Endothelial cell of umbilical vein (primary cell): ENCODE data around the gene GLI3. TPM values are rescaled to one million over a fixed set of nuclear protein-coding genes. Genes with fewer than 3 reads are reported as not detected.

Source experiments
- BruUV-seq: library from RNA; stranded (reverse); fragments of 400-500 nt; replicated peaks from 2 replicates; lab custom pipeline; 2021; lab: Mats Ljungman, UMichigan
- CTCF ChIA-PET: fragments of 300-600, 350-600 bp; sonication (Branson Sonifier 250); formaldehyde crosslinking; loops from one replicate; lab custom pipeline; 2021; ENCODE audit warnings: antibody characterized with exemption, inconsistent platforms; lab: Charles Lee
- POLR2A ChIA-PET: fragments of 300-600, 350-600 bp; sonication (Branson Sonifier 250); formaldehyde crosslinking; loops from one replicate; lab custom pipeline; 2021; ENCODE audit warnings: antibody characterized with exemption, inconsistent platforms; lab: Charles Lee
- DNase-seq: peaks from one replicate; pipeline ENCODE4 v3.0.0-alpha.2; 2011; ENCODE audit warnings: low read depth, low spot score
- FAIRE-seq: peaks from 2 replicates; lab custom pipeline; 2011; peaks lifted over from hg19 to GRCh38; lab: Jason Lieb, UNC
- H2AFZ ChIP-seq: 2 replicates; pipeline ENCODE4 v1.6.0; 2012; ENCODE audit warnings: low read depth, low read length, control low read depth, inconsistent platforms
- H3K27ac ChIP-seq: 2 replicates; pipeline ENCODE4 v1.5.1; 2011; ENCODE audit warnings: low read depth, mild to moderate bottlenecking, control low read depth, low read length, moderate library complexity; ENCODE audit not compliant: insufficient read depth
- H3K27me3 ChIP-seq, 2 experiments: 2 replicates each; pipeline versions ENCODE4 v1.6.0 to v1.6.1; 2011; ENCODE audit warnings: low read length in 2 of 2, mixed read lengths in 1 of 2; ENCODE audit not compliant: control insufficient read depth in 2 of 2, insufficient read depth in 2 of 2
- H3K36me3 ChIP-seq, 2 experiments: 2 replicates in 1 of 2; 3 replicates in 1 of 2; pipeline ENCODE4 v1.5.1; 2011; ENCODE audit warnings: low read length in 2 of 2, mild to moderate bottlenecking in 1 of 2, moderate library complexity in 1 of 2; ENCODE audit not compliant: control insufficient read depth in 2 of 2, insufficient read depth in 2 of 2; ENCODE audit errors: extremely low read depth in 1 of 2
- H3K4me1 ChIP-seq: 3 replicates; pipeline ENCODE4 v1.5.1; 2011; ENCODE audit warnings: mild to moderate bottlenecking, low read length; ENCODE audit not compliant: control insufficient read depth, insufficient read depth; ENCODE audit errors: extremely low read depth
- H3K4me2 ChIP-seq: 2 replicates; pipeline ENCODE4 v1.6.1; 2011; ENCODE audit warnings: low read length, control low read depth, mixed read lengths; ENCODE audit not compliant: insufficient read depth
- H3K4me3 ChIP-seq, 3 experiments: fragments of 200-600 bp in 1 of 3; sonication (generic), shearing (Covaris generic) in 1 of 3; replicated peaks in 1 of 3; 2 replicates each; pipeline ENCODE4 v1.5.1; 2011 to 2016; ENCODE audit warnings: control low read depth in 3 of 3, low read length in 3 of 3, mild to moderate bottlenecking in 2 of 3, inconsistent platforms in 1 of 3, low read depth in 1 of 3, moderate library complexity in 1 of 3; ENCODE audit not compliant: insufficient read depth in 1 of 3
- H3K79me2 ChIP-seq: 2 replicates; pipeline ENCODE4 v1.6.0; 2012; ENCODE audit warnings: low read length, inconsistent platforms; ENCODE audit not compliant: control insufficient read depth, insufficient read depth
- H3K9ac ChIP-seq: replicated peaks from 2 replicates; pipeline ENCODE3; 2011; ENCODE audit warnings: low read length, control low read depth; ENCODE audit not compliant: insufficient read depth; ENCODE audit errors: extremely low read depth
- H3K9me1 ChIP-seq: replicated peaks from 3 replicates; pipeline ENCODE4 v1.6.0; 2011; ENCODE audit warnings: mild to moderate bottlenecking, low read length; ENCODE audit not compliant: control insufficient read depth, insufficient read depth; ENCODE audit errors: extremely low read depth
- H3K9me3 ChIP-seq: replicated peaks from 2 replicates; pipeline ENCODE4 v1.5.1; 2012; ENCODE audit warnings: low read length, inconsistent platforms; ENCODE audit not compliant: control insufficient read depth, insufficient read depth
- H4K20me1 ChIP-seq: replicated peaks from 2 replicates; pipeline ENCODE3; 2011; ENCODE audit warnings: mild to moderate bottlenecking, low read length; ENCODE audit not compliant: control insufficient read depth, insufficient read depth; ENCODE audit errors: extremely low read depth
- EZH2 ChIP-seq: IDR thresholded peaks from 2 replicates; pipeline ENCODE4 v1.6.1; 2012; ENCODE audit warnings: borderline replicate concordance, low read depth, mild to moderate bottlenecking, moderate library complexity, low read length, inconsistent platforms; ENCODE audit not compliant: severe bottlenecking
- FOS ChIP-seq: IDR thresholded peaks from 2 replicates; pipeline ENCODE4 v1.6.1; 2011; ENCODE audit warnings: mild to moderate bottlenecking, low read length, moderate library complexity, borderline replicate concordance; ENCODE audit not compliant: insufficient read depth
- GATA2 ChIP-seq: IDR thresholded peaks from 2 replicates; pipeline ENCODE4 v1.7.0; 2011; ENCODE audit warnings: low read depth, mild to moderate bottlenecking, moderate library complexity, mixed read lengths, low read length; ENCODE audit not compliant: insufficient read length, insufficient read depth
- JUN ChIP-seq: IDR thresholded peaks from 2 replicates; pipeline ENCODE4 v1.6.1; 2011; ENCODE audit warnings: borderline replicate concordance, low read depth; ENCODE audit not compliant: insufficient read length, insufficient read depth
- MAX ChIP-seq: IDR thresholded peaks from 2 replicates; pipeline ENCODE4 v1.6.1; 2011; ENCODE audit not compliant: insufficient read depth, insufficient read length
- MYC ChIP-seq: IDR thresholded peaks from one replicate; pipeline ENCODE4 v1.6.1; 2011; ENCODE audit warnings: mild to moderate bottlenecking, low read depth, low read length
- POLR2A ChIP-seq: IDR thresholded peaks from 2 replicates; pipeline ENCODE4 v1.6.1; 2012; ENCODE audit warnings: low read depth, mild to moderate bottlenecking, control low read depth, low read length
- POLR2AphosphoS5 ChIP-seq: IDR thresholded peaks from 2 replicates; pipeline ENCODE4 v1.6.1; 2012; ENCODE audit warnings: low read depth, mild to moderate bottlenecking, control low read depth, low read length, moderate library complexity; ENCODE audit not compliant: insufficient read depth
- dilution Hi-C: fragments of 300-500 bp; cut with MboI; formaldehyde crosslinking; loops from one replicate; pipeline ENCODE4 v1.15.0; 2019; ENCODE audit warnings: low sequenced_read_pairs; ENCODE audit not compliant: extremely low pct_ligation_motif_present
- intact Hi-C: fragments of 100-400 bp; cut with micrococcal nuclease; formaldehyde crosslinking; loops from one replicate; pipeline ENCODE4 v1.10.0; 2022
- polyA plus RNA-seq, 4 experiments: library from polyadenylated mRNA; depleted of rRNA in 3 of 4; stranded (reverse) in 3 of 4; unstranded in 1 of 4; fragments of >200 nt; gene quantifications; 2 replicates each; pipeline versions ENCODE4 v1.2.1 to v1.2.3, GENCODE V29; 2011 to 2012; ENCODE audit warnings: missing spikeins in 1 of 4
- total RNA-seq: library from RNA; stranded (reverse); gene quantifications from 2 replicates; pipeline ENCODE4 v1.2.3, GENCODE V29; 2021
- TF ChIP-seq, protein P1 (sequence below), 2 donors: IDR thresholded peaks; 1 replicate in 1 of 2; 2 replicates in 1 of 2; pipeline ENCODE4 v1.5.1; 2011; ENCODE audit warnings: low read length in 2 of 2, mild to moderate bottlenecking in 2 of 2, moderate library complexity in 2 of 2, control low read depth in 1 of 2, inconsistent platforms in 1 of 2, low read depth in 1 of 2; ENCODE audit not compliant: insufficient read depth in 1 of 2; ENCODE audit errors: extremely low read depth in 1 of 2

GLI3 gene
- total and polyA plus RNA-seq, 2 donors (not counting 3 experiments of a cell fraction or from before 2014, with no cell fraction given): 6.0 to 24.9 TPM

- H3K36me3 ChIP-seq: no peaks in the 10 kb centered on the region
- DNase-seq (no peak), FAIRE-seq (no peak)
- POLR2A ChIA-PET: no interaction called here
- no peak overlapping the region for H3K27ac ChIP-seq
- dilution Hi-C loops: no loop called here
- intact Hi-C loops: no loop called here
- H2AFZ ChIP-seq: no peak overlapping the region
- H3K4me2 ChIP-seq: no peak overlapping the region
- no peaks in the 10 kb centered on the region for H3K79me2 ChIP-seq
- no peak for TF ChIP-seq EZH2
- no peak for TF ChIP-seq MYC
- no peak for TF ChIP-seq JUN
- no peak for TF ChIP-seq POLR2AphosphoS5
- no peak for TF ChIP-seq POLR2A
- CTCF ChIA-PET: interaction anchor here (3.5 kb wide), 1 partner anchor 22 kb away, joined by 22 read pairs; no protein-coding TSS in a partner anchor
- H3K9me1 ChIP-seq: no peaks in the 10 kb centered on the region
- H3K9ac ChIP-seq: no peak overlapping the region
- H3K4me1 ChIP-seq: peaks cover 17% of the 10 kb centered on the region
- H4K20me1 ChIP-seq: no peaks in the 10 kb centered on the region
- no TSS peak for BruUV-seq
- H3K27me3 ChIP-seq: no peaks in the 10 kb centered on the region
- H3K4me3 ChIP-seq: no peak overlapping the region
- no peaks in the 10 kb centered on the region for H3K9me3 ChIP-seq
These were observed 318.4 kb downstream of the GLI3 start for GRCh38 chr7:41918597-41918996.

- dilution Hi-C loops: no loop called here
- intact Hi-C loops: no loop called here
- peak overlapping the region; percentile 81 for H2AFZ ChIP-seq
- TF ChIP-seq POLR2AphosphoS5 (peak; percentile 81), POLR2A (peak; percentile 31), EZH2 (no peak), JUN (peak; percentile 81), MYC (no peak), GATA2 (peak; percentile 99), FOS (peak; percentile 90), MAX (no peak)
- TF ChIP-seq, protein P1, sequence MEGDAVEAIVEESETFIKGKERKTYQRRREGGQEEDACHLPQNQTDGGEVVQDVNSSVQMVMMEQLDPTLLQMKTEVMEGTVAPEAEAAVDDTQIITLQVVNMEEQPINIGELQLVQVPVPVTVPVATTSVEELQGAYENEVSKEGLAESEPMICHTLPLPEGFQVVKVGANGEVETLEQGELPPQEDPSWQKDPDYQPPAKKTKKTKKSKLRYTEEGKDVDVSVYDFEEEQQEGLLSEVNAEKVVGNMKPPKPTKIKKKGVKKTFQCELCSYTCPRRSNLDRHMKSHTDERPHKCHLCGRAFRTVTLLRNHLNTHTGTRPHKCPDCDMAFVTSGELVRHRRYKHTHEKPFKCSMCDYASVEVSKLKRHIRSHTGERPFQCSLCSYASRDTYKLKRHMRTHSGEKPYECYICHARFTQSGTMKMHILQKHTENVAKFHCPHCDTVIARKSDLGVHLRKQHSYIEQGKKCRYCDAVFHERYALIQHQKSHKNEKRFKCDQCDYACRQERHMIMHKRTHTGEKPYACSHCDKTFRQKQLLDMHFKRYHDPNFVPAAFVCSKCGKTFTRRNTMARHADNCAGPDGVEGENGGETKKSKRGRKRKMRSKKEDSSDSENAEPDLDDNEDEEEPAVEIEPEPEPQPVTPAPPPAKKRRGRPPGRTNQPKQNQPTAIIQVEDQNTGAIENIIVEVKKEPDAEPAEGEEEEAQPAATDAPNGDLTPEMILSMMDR (IDR thresholded peaks at IDR 0.05; ENCODE audit: extremely low read depth in 1 of 2, insufficient read depth in 1 of 2, low read depth in 1 of 2, low read length in 2 of 2): no peak
- no peaks in the 10 kb centered on the region for H3K79me2 ChIP-seq
- H3K9me3 ChIP-seq: no peaks in the 10 kb centered on the region
- no peaks in the 10 kb centered on the region for H3K27me3 ChIP-seq
- H3K9ac ChIP-seq: peak overlapping the region; percentile 55
- ChIA-PET POLR2A (no interaction called here), CTCF (interaction anchor here (1.6 to 3.5 kb wide), 3 partner anchors 24 to 960 kb away, joined by 4 to 22 read pairs (median 6); no protein-coding TSS in a partner anchor)
- H3K4me3 ChIP-seq: peak overlapping the region in 1 of 3 experiments; percentile 4
- H3K4me2 ChIP-seq: peak overlapping the region; percentile 57
- H3K36me3 ChIP-seq: no peaks in the 10 kb centered on the region
- FAIRE-seq (peak; percentile 93), DNase-seq (peak; percentile 86)
- no TSS peak for BruUV-seq
- no peaks in the 10 kb centered on the region for H3K9me1 ChIP-seq
- H3K27ac ChIP-seq: peak overlapping the region; percentile 84
- peaks cover 24% of the 10 kb centered on the region for H3K4me1 ChIP-seq
- H4K20me1 ChIP-seq: no peaks in the 10 kb centered on the region
These were observed 320.5 kb downstream of the GLI3 start for GRCh38 chr7:41916450-41916927.
